HTR-8/SVneo (cell line): ENCODE results near the gene FKBP1B.
"Not testable (repeated sequence)": the region's sequence is repeated elsewhere in the genome, so short reads cannot be mapped to it uniquely, and the experiment has no call there.

ENCODE experiments used
- DNase-seq: peaks from one replicate; pipeline ENCODE4 v3.0.0; 2011; ENCODE audit warnings: low spot score, mixed read lengths; ENCODE audit not compliant: insufficient read length
- FAIRE-seq: peaks from 2 replicates; lab custom pipeline; 2011; peaks lifted over from hg19 to GRCh38; lab: Jason Lieb, UNC

FKBP1B gene

GRCh38 chr2:24049485-24050021 is at the start of gene FKBP1B:
Gene FKBP1B (plus strand): TSS chr2:24049741. CDS start chr2:24049850, 109 bp downstream.
- FAIRE-seq (peak; percentile 64), DNase-seq (peak; percentile 81)

- DNase-seq (no peak), FAIRE-seq (no peak)
These were observed 41.8 kb upstream of the FKBP1B start for GRCh38 chr2:24007693-24008092.

GRCh38 chr2:24008672-24009366 is 40.7 kb upstream of the FKBP1B start:
- FAIRE-seq: no peak
- no peak for DNase-seq

GRCh38 chr2:24009367-24009679 is 40.2 kb upstream of the FKBP1B start:
- DNase-seq (no peak), FAIRE-seq (no peak)

GRCh38 chr2:24009680-24010476 is 39.7 kb upstream of the FKBP1B start, which contains the start of gene MFSD2B:
Gene MFSD2B (plus strand): TSS chr2:24010085. CDS start chr2:24010097, 12 bp downstream.
- no peak for DNase-seq
- no peak for FAIRE-seq

GRCh38 chr2:24010477-24011249 is 38.9 kb upstream of the FKBP1B start:
- DNase-seq: no peak
- no peak for FAIRE-seq

GRCh38 chr2:24011250-24012104 is 38.1 kb upstream of the FKBP1B start:
- no peak for DNase-seq
- FAIRE-seq: no peak

GRCh38 chr2:24012521-24013188 is 36.9 kb upstream of the FKBP1B start:
- FAIRE-seq (no peak), DNase-seq (no peak)

- not testable (repeated sequence) for FAIRE-seq, DNase-seq
These were observed 34.6 kb upstream of the FKBP1B start for GRCh38 chr2:24014902-24015301.

- FAIRE-seq: peak; percentile 66
- DNase-seq: peak; percentile 74
These were observed 33.8 kb upstream of the FKBP1B start for GRCh38 chr2:24015562-24016375.

- DNase-seq (no peak), FAIRE-seq (no peak)
These were observed 33.2 kb upstream of the FKBP1B start for GRCh38 chr2:24016376-24016761.

GRCh38 chr2:24016853-24017703 is 32.5 kb upstream of the FKBP1B start:
- FAIRE-seq: no peak

GRCh38 chr2:24017711-24018110 is 31.8 kb upstream of the FKBP1B start:
- no peak for FAIRE-seq
- DNase-seq: no peak

More at GRCh38 chr2:24016853-24017703, 32.5 kb upstream of the FKBP1B start:
- DNase-seq: no peak

- FAIRE-seq: no peak
- no peak for DNase-seq
These were observed 31.3 kb upstream of the FKBP1B start for GRCh38 chr2:24018241-24018640.

GRCh38 chr2:24019729-24020128 is 29.8 kb upstream of the FKBP1B start:
- DNase-seq: no peak
- FAIRE-seq: no peak

GRCh38 chr2:24020244-24020643 is 29.3 kb upstream of the FKBP1B start:
- no peak for DNase-seq
- FAIRE-seq: no peak
